Astrocyte of the spinal cord (primary cell): Measurements from ENCODE around the gene ODF4.

ENCODE experiments used
- DNase-seq: peaks from one replicate; pipeline ENCODE4 v3.0.0; 2011; ENCODE audit warnings: low read depth, low spot score
- H3K4me3 ChIP-seq: 2 replicates; pipeline ENCODE4 v1.5.1; 2011; ENCODE audit warnings: low read depth, mild to moderate bottlenecking, low read length, moderate library complexity
- CTCF ChIP-seq: IDR thresholded peaks from 2 replicates; pipeline ENCODE4 v1.5.1; 2012; ENCODE audit warnings: low read depth, mild to moderate bottlenecking, low read length, inconsistent platforms
- in situ Hi-C: cut with HindIII; loops from 2 replicates; pipeline ENCODE4 v1.10.0; 2017; ENCODE audit warnings: low sequenced_read_pairs

ODF4 gene

GRCh38 chr17:8300627-8301242, 38.9 kb upstream of the ODF4 start:
- no peak overlapping the region for H3K4me3 ChIP-seq
- TF ChIP-seq CTCF = peak; percentile 87
- in situ Hi-C loops = no loop called here
- DNase-seq = peak; percentile 62

GRCh38 chr17:8310601-8311123, 29.0 kb upstream of the ODF4 start:
- no peak for DNase-seq
- TF ChIP-seq CTCF = no peak
- no peak overlapping the region for H3K4me3 ChIP-seq
- in situ Hi-C loops = no loop called here

- no peak for TF ChIP-seq CTCF
- H3K4me3 ChIP-seq = no peak overlapping the region
- no peak for DNase-seq
- in situ Hi-C loops = no loop called here
Observed at GRCh38 chr17:8311131-8311790, 28.4 kb upstream of the ODF4 start.

GRCh38 chr17:8312251-8312650, 27.4 kb upstream of the ODF4 start:
- in situ Hi-C loops = no loop called here
- H3K4me3 ChIP-seq = no peak overlapping the region
- TF ChIP-seq CTCF = no peak
- DNase-seq = no peak

- DNase-seq = no peak
- no peak for TF ChIP-seq CTCF
- in situ Hi-C loops = no loop called here
- no peak overlapping the region for H3K4me3 ChIP-seq
Observed at GRCh38 chr17:8312726-8313600, 26.7 kb upstream of the ODF4 start.
